Measurements from ENCODE around the gene BIN1. TPM values are rescaled to one million over a fixed set of nuclear protein-coding genes. Genes with fewer than 3 reads are reported as not detected.
"Not testable (repeated sequence)": the region's sequence is repeated elsewhere in the genome, so short reads cannot be mapped to it uniquely, and the experiment has no call there.

Gene BIN1
- total RNA-seq, 2 experiments from 2014 or later, result 95.2 to 102 TPM

DNA sequence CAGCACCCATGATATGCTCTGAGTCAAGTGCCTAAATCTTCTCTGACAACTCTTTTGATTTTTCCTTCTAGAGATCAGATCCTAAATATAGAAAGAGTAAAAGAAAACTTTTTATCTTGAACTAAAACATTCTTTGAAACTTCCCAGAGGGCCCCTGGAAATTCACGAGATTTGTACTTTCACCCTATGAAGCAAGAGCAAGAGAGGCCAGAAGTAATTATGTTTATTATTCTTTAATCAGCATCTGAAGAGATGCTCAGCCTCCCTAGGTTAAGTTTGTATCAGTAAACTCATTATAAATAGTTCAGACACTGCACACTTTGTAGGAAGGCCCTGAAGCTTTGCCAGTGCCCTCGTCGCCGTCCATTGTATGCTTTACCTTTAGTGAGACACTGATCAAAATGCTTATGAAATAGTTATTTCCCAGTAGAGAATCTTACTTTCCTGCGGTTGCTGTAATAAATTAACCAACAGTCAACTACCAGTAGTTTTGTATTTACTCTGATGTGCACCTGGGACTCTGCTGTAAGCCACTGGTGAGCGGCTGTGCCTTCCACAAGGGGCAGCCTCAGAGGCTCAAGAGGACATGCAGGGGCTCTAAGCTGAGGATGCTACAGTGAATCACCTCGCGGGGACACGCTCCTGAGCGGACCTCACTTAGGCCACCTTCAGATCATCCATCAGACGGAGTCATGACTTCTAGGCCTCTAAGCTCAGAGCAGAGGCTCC lies 71.9 kb downstream of the BIN1 start:
- ATAC-seq, result no peak
- H3K9me3 Mint-ChIP-seq, result no peaks in the 10 kb centered on the region
- peaks cover 5% of the 10 kb centered on the region for H3K4me1 Mint-ChIP-seq (ENCODE audit: low read depth)
- TF ChIP-seq CTCF (IDR thresholded peaks at IDR 0.05), result no peak
- POLR2A ChIA-PET, result no interaction called here
- DNase-seq, result no peak
- H3K27me3 Mint-ChIP-seq, result peaks cover 4% of the 10 kb centered on the region
- H3K4me3 Mint-ChIP-seq, result no peak overlapping the region
- H3K36me3 Mint-ChIP-seq (ENCODE audit: low read depth), result no peaks in the 10 kb centered on the region
- CTCF ChIA-PET, result interaction anchor here (0.9 to 1.6 kb wide), 2 partner anchors 14 to 63 kb away, joined by 4 to 6 read pairs; no protein-coding TSS in a partner anchor
- intact Hi-C loops (cut with micrococcal nuclease), result no loop called here
- no peak overlapping the region for H3K27ac Mint-ChIP-seq

- TF ChIP-seq CTCF (IDR thresholded peaks at IDR 0.05), result no peak
- no peaks in the 10 kb centered on the region for H3K9me3 Mint-ChIP-seq
- H3K27me3 Mint-ChIP-seq, result peaks cover 8% of the 10 kb centered on the region
- H3K27ac Mint-ChIP-seq, result no peak overlapping the region
- no peak for DNase-seq
- no peaks in the 10 kb centered on the region for H3K4me1 Mint-ChIP-seq (ENCODE audit: low read depth)
- POLR2A ChIA-PET, result no interaction called here
- ATAC-seq, result no peak
- CTCF ChIA-PET, result no interaction called here
- no peak overlapping the region for H3K4me3 Mint-ChIP-seq
- intact Hi-C loops (cut with micrococcal nuclease), result no loop called here
- H3K36me3 Mint-ChIP-seq (ENCODE audit: low read depth), result no peaks in the 10 kb centered on the region
These were observed 72.9 kb downstream of the BIN1 start for GRCh38 chr2:127034051-127034450.

- no peak for TF ChIP-seq CTCF (IDR thresholded peaks at IDR 0.05)
- Mint-ChIP-seq H3K4me3 (no peak overlapping the region), H3K27me3 (peaks cover 12% of the 10 kb centered on the region), H3K9me3 (no peaks in the 10 kb centered on the region), H3K4me1 (ENCODE audit: low read depth) (no peaks in the 10 kb centered on the region), H3K27ac (no peak overlapping the region), H3K36me3 (ENCODE audit: low read depth) (no peaks in the 10 kb centered on the region)
- ChIA-PET POLR2A (no interaction called here), CTCF (interaction anchor here (0.6 to 2.2 kb wide), 3 partner anchors 17 to 141 kb away, joined by 3 to 8 read pairs (median 3); no protein-coding TSS in a partner anchor)
- intact Hi-C loops (cut with micrococcal nuclease), result no loop called here
- ATAC-seq (no peak), DNase-seq (no peak)
These were observed 74.3 kb downstream of the BIN1 start for GRCh38 chr2:127032621-127033020.

DNA sequence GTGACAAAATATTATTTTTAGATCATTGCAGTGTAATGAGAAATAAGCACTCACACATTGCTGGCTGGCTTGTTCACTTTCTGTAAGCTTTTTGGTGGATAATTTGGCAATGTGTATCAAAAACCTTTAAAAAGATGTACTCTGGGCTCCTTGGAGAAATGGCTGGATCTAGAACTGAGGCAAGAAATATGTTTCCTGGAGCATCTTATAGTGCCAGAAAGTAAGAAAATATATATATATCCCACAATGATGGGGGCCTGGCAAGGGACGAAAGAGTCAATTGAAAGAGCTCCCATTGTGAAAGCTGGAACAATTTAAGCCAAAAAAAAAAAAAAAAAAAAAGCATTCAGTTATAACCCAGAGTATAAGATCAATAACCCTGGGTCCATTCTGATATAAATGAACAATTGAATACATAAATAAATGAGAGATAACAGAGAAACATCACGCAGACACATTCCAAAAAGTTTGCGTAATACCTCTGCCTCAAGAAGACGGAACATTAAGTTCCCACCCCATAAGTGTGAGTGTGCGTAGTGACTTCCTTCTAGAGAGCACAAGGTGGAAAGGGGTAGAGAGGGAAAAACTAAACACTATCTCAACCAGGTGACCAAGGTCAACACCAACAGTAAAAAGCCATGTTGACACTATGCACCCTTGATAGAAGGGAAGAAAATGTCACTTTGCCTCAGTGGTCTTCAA lies 77.5 kb downstream of the BIN1 start:
- CTCF ChIA-PET, result interaction anchor here (1.1 kb wide), 1 partner anchor 10 kb away, joined by 3 read pairs; no protein-coding TSS in a partner anchor
- no peak for DNase-seq
- intact Hi-C loops (cut with micrococcal nuclease), result no loop called here
- TF ChIP-seq CTCF (IDR thresholded peaks at IDR 0.05), result no peak
- H3K27me3 Mint-ChIP-seq, result peaks cover 23% of the 10 kb centered on the region
- no peak for ATAC-seq
- H3K27ac Mint-ChIP-seq, result no peak overlapping the region
- H3K36me3 Mint-ChIP-seq (ENCODE audit: low read depth), result no peaks in the 10 kb centered on the region
- H3K4me3 Mint-ChIP-seq, result no peak overlapping the region
- H3K4me1 Mint-ChIP-seq (ENCODE audit: low read depth), result peaks cover 12% of the 10 kb centered on the region
- no peaks in the 10 kb centered on the region for H3K9me3 Mint-ChIP-seq
- POLR2A ChIA-PET, result no interaction called here

DNA sequence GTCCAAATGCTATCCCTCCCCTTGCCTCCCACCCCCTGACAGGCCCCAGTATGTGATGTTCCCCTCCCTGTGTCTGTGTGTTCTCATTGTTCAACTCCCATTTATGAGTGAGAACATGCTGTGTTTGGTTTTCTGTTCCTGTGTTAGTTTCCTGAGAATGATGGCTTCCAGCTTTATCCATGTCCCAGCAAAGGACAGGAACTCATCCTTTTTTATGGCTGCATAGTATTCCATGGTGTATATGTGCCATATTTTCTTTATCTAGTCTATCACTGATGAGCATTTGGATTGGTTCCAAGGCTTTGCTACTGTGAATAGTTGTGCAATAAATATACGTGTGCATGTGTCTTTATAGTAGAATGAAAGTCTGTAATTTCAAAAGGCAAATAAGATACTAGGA lies 78.2 kb downstream of the BIN1 start:
- intact Hi-C loops (cut with micrococcal nuclease); H3K9me3 Mint-ChIP-seq; H3K36me3 Mint-ChIP-seq (ENCODE audit: low read depth); DNase-seq; CTCF ChIA-PET; H3K27ac Mint-ChIP-seq; H3K4me3 Mint-ChIP-seq; POLR2A ChIA-PET; ATAC-seq: not testable (repeated sequence)
- Mint-ChIP-seq H3K27me3 (peaks cover 25% of the 10 kb centered on the region), H3K4me1 (ENCODE audit: low read depth) (peaks cover 15% of the 10 kb centered on the region)
